ENCODE data around the gene LAMP2. TPM values are rescaled to one million over a fixed set of nuclear protein-coding genes. Genes with fewer than 3 reads are reported as not detected.
"Not testable (repeated sequence)": the region's sequence is repeated elsewhere in the genome, so short reads cannot be mapped to it uniquely, and the experiment has no call there.

The LAMP2 gene
- total RNA-seq, 1 experiment from 2014 or later = 119 TPM

DNA sequence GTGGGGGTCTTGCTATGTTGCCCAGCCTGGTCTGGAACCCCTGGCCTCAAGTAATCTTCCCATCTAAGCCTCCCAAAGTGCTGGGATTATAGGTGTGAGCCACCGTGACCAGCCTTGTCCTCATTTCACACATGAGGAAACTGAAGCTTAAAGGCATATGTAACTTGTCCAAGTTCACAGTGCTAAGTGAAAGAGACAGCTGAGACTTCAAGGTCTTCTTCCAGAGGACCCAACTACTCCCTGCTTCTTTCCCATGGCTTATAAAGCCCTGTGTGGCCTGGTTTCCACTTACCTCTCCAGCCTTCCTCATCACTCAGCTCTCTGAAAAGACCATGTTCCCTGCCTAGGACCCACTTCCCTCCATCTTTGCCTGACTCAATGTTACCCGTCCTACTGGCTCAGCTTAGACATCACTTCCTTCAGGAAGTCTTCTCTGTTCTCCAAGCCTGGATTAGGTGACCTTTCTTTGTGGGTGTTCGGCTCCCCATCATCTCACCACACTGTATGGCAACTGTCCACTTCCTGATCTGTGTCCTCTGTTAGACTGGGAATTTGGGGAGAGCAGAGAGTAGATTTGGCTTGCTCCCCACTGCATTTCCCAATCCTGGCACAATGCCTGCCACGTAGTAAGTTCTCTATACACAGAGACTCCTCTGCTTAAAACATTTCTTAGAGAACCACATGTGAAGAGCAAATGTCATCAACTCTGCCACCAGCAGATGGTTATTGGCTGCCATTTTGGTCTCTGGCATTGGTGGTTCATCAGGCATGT is 30.4 kb upstream of the LAMP2 start:
- Mint-ChIP-seq H3K27ac (ENCODE audit: unreplicated experiment) (no peak overlapping the region), H3K4me1 (ENCODE audit: low read depth, unreplicated experiment) (peaks cover 7% of the 10 kb centered on the region), H3K4me3 (ENCODE audit: unreplicated experiment) (no peak overlapping the region), H3K27me3 (ENCODE audit: insufficient read depth, unreplicated experiment) (no peaks in the 10 kb centered on the region), H3K36me3 (ENCODE audit: insufficient read depth, unreplicated experiment) (peaks cover 6% of the 10 kb centered on the region), H3K9me3 (ENCODE audit: unreplicated experiment) (no peaks in the 10 kb centered on the region)
- DNase-seq = no peak
- TF ChIP-seq, protein P1, sequence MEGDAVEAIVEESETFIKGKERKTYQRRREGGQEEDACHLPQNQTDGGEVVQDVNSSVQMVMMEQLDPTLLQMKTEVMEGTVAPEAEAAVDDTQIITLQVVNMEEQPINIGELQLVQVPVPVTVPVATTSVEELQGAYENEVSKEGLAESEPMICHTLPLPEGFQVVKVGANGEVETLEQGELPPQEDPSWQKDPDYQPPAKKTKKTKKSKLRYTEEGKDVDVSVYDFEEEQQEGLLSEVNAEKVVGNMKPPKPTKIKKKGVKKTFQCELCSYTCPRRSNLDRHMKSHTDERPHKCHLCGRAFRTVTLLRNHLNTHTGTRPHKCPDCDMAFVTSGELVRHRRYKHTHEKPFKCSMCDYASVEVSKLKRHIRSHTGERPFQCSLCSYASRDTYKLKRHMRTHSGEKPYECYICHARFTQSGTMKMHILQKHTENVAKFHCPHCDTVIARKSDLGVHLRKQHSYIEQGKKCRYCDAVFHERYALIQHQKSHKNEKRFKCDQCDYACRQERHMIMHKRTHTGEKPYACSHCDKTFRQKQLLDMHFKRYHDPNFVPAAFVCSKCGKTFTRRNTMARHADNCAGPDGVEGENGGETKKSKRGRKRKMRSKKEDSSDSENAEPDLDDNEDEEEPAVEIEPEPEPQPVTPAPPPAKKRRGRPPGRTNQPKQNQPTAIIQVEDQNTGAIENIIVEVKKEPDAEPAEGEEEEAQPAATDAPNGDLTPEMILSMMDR (IDR thresholded peaks at IDR 0.05; ENCODE audit: insufficient read depth in 1 of 2, low read depth in 1 of 2, low read length in 1 of 2, severe bottlenecking in 1 of 2, unreplicated experiment in 1 of 2) = no peak
- Histone ChIP-seq H3K36me3 (ENCODE audit: control insufficient read depth, insufficient read depth, low read length) (no peaks in the 10 kb centered on the region), H3K4me1 (no peaks in the 10 kb centered on the region), H3K4me3 (ENCODE audit: low read depth, low read length) (no peak overlapping the region), H3K9me3 (no peaks in the 10 kb centered on the region), H3K27me3 (replicated peaks; ENCODE audit: control insufficient read depth, insufficient read depth, low read length) (no peaks in the 10 kb centered on the region)
- intact Hi-C loops (cut with micrococcal nuclease; ENCODE audit: unreplicated experiment) = no loop called here
- ChIA-PET POLR2A (no interaction called here), CTCF (interaction anchor here (1.0 kb wide), 1 partner anchor 163 kb away, joined by 3 read pairs; no protein-coding TSS in a partner anchor)
- BruUV-seq (replicated peaks) = no TSS peak

DNA sequence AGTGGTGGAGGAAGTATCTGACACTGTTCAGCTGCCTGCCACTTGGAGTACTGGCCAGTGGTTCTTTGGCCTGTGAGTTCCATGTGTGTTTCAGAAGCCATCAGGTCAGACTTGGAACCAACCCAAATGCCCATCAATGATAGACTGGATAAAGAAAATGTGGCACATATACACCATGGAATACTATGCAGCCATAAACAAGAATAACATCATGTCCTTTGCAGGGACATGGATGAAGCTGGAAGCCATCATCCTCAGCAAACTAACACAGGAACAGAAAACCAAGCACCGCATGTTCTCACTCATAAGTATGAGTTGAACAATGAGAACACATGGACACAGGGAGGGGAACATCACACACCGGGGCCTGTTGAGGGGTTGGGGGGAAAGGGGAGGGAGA is 21.0 kb upstream of the LAMP2 start:
- H3K27ac Mint-ChIP-seq (ENCODE audit: unreplicated experiment); H3K36me3 ChIP-seq (ENCODE audit: control insufficient read depth, insufficient read depth, low read length); CTCF ChIA-PET; H3K9me3 ChIP-seq; H3K9me3 Mint-ChIP-seq (ENCODE audit: unreplicated experiment); H3K4me3 Mint-ChIP-seq (ENCODE audit: unreplicated experiment); H3K27me3 ChIP-seq (replicated peaks; ENCODE audit: control insufficient read depth, insufficient read depth, low read length); BruUV-seq (replicated peaks); H3K4me1 ChIP-seq; H3K4me3 ChIP-seq (ENCODE audit: low read depth, low read length); DNase-seq; H3K27me3 Mint-ChIP-seq (ENCODE audit: insufficient read depth, unreplicated experiment); H3K36me3 Mint-ChIP-seq (ENCODE audit: insufficient read depth, unreplicated experiment); intact Hi-C loops (cut with micrococcal nuclease; ENCODE audit: unreplicated experiment); H3K4me1 Mint-ChIP-seq (ENCODE audit: low read depth, unreplicated experiment); POLR2A ChIA-PET: not testable (repeated sequence)

DNA sequence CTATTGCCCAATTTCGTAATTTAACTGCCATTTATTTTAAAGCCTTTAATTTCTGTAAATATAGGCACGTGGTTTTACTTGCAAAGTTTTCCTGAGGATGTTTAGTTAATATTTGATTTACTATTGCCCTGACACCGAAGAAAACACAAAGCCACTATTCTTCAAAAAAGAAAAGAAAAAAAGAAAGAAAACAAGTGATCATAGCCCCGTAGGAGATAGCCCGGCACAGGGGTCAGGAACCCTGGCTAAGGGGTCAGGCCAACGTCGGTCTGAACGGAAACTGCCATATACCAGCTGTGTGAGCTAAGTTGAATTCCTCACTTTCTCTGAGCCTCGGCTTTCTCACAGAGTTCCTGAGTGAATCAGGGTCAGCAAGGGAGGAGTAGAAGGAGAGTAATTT is 17.7 kb upstream of the LAMP2 start:
- Histone ChIP-seq H3K36me3 (ENCODE audit: control insufficient read depth, insufficient read depth, low read length) (no peaks in the 10 kb centered on the region), H3K27me3 (replicated peaks; ENCODE audit: control insufficient read depth, insufficient read depth, low read length) (no peaks in the 10 kb centered on the region), H3K9me3 (no peaks in the 10 kb centered on the region), H3K4me3 (ENCODE audit: low read depth, low read length) (no peak overlapping the region), H3K4me1 (no peaks in the 10 kb centered on the region; the same call in 1 of the 2 replicates)
- no peaks in the 10 kb centered on the region for H3K27me3 Mint-ChIP-seq (ENCODE audit: insufficient read depth, unreplicated experiment)
- H3K4me1 Mint-ChIP-seq (ENCODE audit: low read depth, unreplicated experiment) = no peaks in the 10 kb centered on the region
- DNase-seq = no peak
- TF ChIP-seq, protein P1 (IDR thresholded peaks at IDR 0.05; ENCODE audit: insufficient read depth in 1 of 2, low read depth in 1 of 2, low read length in 1 of 2, severe bottlenecking in 1 of 2, unreplicated experiment in 1 of 2) = no peak
- H3K27ac Mint-ChIP-seq (ENCODE audit: unreplicated experiment) = no peak overlapping the region
- CTCF ChIA-PET = no interaction called here
- BruUV-seq (replicated peaks) = no TSS peak
- peaks cover 8% of the 10 kb centered on the region for H3K36me3 Mint-ChIP-seq (ENCODE audit: insufficient read depth, unreplicated experiment)
- no peaks in the 10 kb centered on the region for H3K9me3 Mint-ChIP-seq (ENCODE audit: unreplicated experiment)
- no peak overlapping the region for H3K4me3 Mint-ChIP-seq (ENCODE audit: unreplicated experiment)
- intact Hi-C loops (cut with micrococcal nuclease; ENCODE audit: unreplicated experiment) = no loop called here
- POLR2A ChIA-PET = no interaction called here
